ENCODE data around the gene MCOLN1. TPM values are rescaled to one million over a fixed set of nuclear protein-coding genes. Genes with fewer than 3 reads are reported as not detected.

MCOLN1 gene
- total RNA-seq, 4 donors from 2014 or later: 9.1 to 25.0 (median 14.5) TPM

DNA sequence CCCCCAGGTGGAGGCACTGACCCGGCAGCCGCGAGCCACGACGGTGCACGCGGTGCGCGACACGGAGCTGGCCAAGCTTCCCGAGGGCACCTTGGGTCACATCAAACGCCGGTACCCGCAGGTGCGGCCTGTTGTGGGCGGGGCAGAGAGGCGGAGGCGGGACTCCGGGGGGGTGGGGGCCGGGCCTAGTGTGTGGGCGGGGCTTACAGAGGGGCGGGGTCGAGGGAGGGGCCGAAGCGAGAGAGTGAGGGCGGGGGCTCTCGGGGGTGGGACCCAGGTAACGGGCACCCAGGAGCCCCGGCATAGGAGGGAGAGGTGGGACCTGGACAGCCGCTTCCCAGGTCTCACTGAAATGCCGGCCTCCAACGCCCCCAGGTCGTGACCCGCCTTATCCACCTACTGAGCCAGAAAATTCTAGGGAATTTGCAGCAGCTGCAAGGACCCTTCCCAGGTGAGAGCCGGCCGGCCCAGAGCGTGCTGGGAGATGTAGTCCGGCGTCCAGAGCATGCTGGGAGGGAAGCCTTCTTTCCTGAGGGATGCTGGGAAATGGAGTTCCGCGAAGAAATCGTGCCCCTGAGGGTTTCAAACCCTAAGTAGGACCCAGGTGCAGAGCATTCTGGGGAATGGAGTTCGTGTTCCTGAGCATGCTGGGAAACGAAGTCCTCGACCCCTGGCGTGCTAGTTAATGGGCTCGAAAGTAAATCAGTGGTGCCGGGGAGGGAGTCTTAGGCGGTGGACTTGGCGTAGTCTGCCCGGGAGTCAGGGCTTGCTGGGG, 28.8 kb downstream of the MCOLN1 start:
- H3K4me1 ChIP-seq: no peaks in the 10 kb centered on the region
- TF ChIP-seq, protein P1, sequence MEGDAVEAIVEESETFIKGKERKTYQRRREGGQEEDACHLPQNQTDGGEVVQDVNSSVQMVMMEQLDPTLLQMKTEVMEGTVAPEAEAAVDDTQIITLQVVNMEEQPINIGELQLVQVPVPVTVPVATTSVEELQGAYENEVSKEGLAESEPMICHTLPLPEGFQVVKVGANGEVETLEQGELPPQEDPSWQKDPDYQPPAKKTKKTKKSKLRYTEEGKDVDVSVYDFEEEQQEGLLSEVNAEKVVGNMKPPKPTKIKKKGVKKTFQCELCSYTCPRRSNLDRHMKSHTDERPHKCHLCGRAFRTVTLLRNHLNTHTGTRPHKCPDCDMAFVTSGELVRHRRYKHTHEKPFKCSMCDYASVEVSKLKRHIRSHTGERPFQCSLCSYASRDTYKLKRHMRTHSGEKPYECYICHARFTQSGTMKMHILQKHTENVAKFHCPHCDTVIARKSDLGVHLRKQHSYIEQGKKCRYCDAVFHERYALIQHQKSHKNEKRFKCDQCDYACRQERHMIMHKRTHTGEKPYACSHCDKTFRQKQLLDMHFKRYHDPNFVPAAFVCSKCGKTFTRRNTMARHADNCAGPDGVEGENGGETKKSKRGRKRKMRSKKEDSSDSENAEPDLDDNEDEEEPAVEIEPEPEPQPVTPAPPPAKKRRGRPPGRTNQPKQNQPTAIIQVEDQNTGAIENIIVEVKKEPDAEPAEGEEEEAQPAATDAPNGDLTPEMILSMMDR (IDR thresholded peaks at IDR 0.05): no peak
- TF ChIP-seq POLR2A (IDR thresholded peaks at IDR 0.05): peak in 1 of 2 donors; percentile 10
- peak; percentile 84 to 90 for DNase-seq
- H3K27ac ChIP-seq: no peak overlapping the region
- no peaks in the 10 kb centered on the region for H3K27me3 ChIP-seq
- no peak overlapping the region for H3K4me3 ChIP-seq (replicated peaks in 1 of 3)
- peaks cover 20 to 27% of the 10 kb centered on the region in 2 donors for H3K36me3 ChIP-seq
- no peaks in the 10 kb centered on the region for H3K9me3 ChIP-seq
- WGBS, 2 donors: 24 to 32% methylated on average over 23 to 28 of the region's 51 CpGs
- intact Hi-C loops (cut with DNase I): no loop called here

DNA sequence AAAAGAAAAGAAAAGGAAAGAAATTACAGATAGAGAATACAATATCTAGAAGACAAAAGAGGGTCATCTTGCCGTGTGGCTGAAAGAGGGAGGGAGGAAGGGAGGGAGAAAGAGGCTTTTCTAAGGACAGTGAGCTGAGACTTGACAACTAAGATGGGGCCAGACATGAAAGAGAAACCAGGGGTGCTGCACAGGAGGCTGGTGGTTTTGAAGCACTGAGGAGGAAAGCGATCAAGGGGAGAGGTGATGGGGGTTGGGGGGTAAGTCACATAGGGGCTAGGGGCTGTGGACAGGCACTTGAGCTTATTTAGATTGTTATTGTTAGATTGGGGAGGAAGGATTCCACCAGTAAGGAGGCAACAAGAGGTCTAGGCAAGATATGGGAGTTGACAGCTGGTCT, 30.4 kb downstream of the MCOLN1 start:
- TF ChIP-seq POLR2A (IDR thresholded peaks at IDR 0.05): no peak
- TF ChIP-seq, protein P1 (IDR thresholded peaks at IDR 0.05): no peak
- Histone ChIP-seq H3K27ac (no peak overlapping the region), H3K36me3 (peaks cover 36 to 41% of the 10 kb centered on the region in 2 donors), H3K27me3 (no peaks in the 10 kb centered on the region), H3K4me1 (no peaks in the 10 kb centered on the region), H3K9me3 (no peaks in the 10 kb centered on the region), H3K4me3 (replicated peaks in 1 of 3) (no peak overlapping the region)
- 44 to 74% methylated on average over 2 of the region's 2 CpGs for WGBS, 2 donors
- no peak for DNase-seq
- intact Hi-C loops (cut with DNase I): no loop called here

DNA sequence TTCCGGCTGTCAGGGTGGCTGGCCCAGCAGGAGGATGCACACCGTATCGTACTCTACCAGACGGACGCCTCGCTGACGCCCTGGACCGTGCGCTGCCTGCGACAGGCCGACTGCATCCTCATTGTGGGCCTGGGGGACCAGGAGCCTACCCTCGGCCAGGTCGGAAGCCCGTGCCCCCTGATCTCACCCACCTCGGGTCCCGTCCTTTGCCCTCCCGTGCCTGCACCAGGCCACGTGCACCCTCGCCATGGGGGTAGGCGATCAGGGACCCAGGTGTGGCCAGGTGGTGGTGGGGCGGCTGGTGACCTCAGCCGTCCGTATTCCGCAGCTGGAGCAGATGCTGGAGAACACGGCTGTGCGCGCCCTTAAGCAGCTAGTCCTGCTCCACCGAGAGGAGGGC, 32.1 kb downstream of the MCOLN1 start:
- WGBS, 2 donors: 93 to 94% methylated on average over 13 to 15 of the region's 28 CpGs
- Histone ChIP-seq H3K9me3 (no peaks in the 10 kb centered on the region), H3K36me3 (peaks cover 52 to 55% of the 10 kb centered on the region in 2 donors), H3K4me1 (no peaks in the 10 kb centered on the region), H3K4me3 (replicated peaks in 1 of 3) (no peak overlapping the region), H3K27ac (no peak overlapping the region), H3K27me3 (no peaks in the 10 kb centered on the region)
- intact Hi-C loops (cut with DNase I): no loop called here
- no peak for DNase-seq
- TF ChIP-seq POLR2A (IDR thresholded peaks at IDR 0.05): no peak
- TF ChIP-seq, protein P1 (IDR thresholded peaks at IDR 0.05): no peak

DNA sequence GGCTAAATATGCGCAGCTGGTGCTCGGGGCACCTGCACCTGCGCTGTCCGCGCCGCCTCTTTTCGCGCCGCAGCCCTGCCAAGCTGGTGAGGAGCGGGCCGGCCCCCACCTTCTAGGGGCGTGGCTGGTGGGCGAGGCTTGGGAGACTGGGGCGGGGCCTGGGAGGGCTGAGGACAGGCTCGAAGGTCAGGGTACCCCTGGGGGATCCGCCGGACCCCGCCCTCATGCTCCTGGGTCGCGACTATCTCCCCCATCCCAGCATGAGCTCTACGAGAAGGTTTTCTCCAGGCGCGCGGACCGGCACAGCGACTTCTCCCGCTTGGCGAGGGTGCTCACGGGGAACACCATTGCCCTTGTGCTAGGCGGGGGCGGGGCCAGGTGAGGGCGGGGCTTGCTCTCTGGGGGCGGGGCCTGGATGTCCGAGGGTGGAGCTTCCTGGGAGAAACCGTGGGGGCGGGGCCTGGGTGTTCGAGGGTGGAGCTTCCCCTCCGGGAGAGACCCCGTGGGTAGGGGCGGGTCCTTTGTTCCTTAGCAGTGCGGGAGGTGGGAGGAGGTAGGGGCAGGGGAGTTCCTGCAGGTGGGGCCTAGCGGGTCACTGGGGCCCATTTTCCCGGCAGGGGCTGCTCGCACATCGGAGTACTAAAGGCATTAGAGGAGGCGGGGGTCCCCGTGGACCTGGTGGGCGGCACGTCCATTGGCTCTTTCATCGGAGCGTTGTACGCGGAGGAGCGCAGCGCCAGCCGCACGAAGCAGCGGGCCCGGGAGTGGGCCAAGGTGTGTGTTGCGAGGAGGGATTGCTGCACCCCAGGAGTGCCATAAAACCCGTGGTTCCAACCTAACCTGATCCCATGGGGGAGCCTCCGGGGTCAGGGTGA, 32.8 kb downstream of the MCOLN1 start:
- Histone ChIP-seq H3K4me3 (replicated peaks in 1 of 3) (no peak overlapping the region), H3K9me3 (no peaks in the 10 kb centered on the region), H3K27me3 (no peaks in the 10 kb centered on the region), H3K36me3 (peaks cover 52 to 55% of the 10 kb centered on the region in 2 donors), H3K27ac (no peak overlapping the region), H3K4me1 (no peaks in the 10 kb centered on the region)
- TF ChIP-seq, protein P1 (IDR thresholded peaks at IDR 0.05): no peak
- no peak for TF ChIP-seq POLR2A (IDR thresholded peaks at IDR 0.05)
- 75 to 84% methylated on average over 39 to 50 of the region's 62 CpGs for WGBS, 2 donors
- intact Hi-C loops (cut with DNase I): no loop called here
- no peak for DNase-seq

Measured in thyroid gland (tissue), 4 donors.